NCI-H1417 (cell line): Measurements from ENCODE around the gene CCL26.
"Not testable (repeated sequence)": the region's sequence is repeated elsewhere in the genome, so short reads cannot be mapped to it uniquely, and the experiment has no call there.

ENCODE experiments used
- DNase-seq, 3 experiments: peaks; one replicate each; lab custom pipeline; 2025; lab: John Stamatoyannopoulos, UW

Gene CCL26

DNA sequence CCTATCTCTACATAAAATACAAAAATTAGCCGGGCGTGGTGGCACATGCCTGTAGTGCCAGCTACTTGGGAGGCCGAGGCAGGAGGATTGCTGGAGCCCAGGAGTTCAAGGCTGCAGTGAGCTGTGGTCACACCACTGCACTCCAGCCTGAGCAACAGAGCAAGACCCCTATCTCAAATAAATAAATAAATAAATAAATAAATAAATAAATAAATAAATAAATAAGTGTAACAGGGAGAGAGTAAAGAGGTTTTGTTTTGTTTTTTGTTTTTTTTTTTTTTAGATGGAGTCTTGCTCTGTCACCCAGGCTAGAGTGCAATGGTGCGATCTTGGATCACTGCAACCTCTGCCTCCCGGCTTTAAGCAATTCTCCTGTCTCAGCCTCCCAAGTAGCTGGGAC lies 20.6 kb upstream of the CCL26 start:
- not testable (repeated sequence) for DNase-seq

DNA sequence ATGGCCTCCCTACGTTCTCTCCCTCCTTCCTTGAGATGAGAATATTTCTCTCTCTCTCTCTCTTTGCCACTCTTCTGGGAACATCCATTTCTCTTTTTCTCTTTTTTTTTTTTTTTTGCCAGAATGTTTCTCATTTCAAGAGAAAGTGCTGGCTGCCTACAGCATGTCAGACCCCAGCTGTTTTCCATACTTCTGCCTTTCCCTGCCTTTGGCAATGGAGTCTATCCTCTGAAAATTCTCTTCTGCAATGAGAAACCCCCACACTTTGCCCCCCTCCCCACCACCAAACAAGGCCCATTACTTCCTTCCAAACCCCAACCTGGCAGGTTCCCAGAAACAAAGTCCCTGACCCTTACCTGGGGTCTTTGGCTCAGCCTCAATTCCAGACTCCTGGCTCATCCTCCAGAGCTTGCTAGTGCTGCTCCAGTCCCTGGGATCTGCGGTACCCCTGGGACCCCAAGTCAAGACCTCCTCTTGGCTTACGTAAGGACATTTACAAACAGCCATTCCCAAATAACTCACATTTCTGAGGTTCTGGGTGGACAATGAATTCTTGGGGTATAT lies 17.4 kb upstream of the CCL26 start:
- no peak for DNase-seq

DNA sequence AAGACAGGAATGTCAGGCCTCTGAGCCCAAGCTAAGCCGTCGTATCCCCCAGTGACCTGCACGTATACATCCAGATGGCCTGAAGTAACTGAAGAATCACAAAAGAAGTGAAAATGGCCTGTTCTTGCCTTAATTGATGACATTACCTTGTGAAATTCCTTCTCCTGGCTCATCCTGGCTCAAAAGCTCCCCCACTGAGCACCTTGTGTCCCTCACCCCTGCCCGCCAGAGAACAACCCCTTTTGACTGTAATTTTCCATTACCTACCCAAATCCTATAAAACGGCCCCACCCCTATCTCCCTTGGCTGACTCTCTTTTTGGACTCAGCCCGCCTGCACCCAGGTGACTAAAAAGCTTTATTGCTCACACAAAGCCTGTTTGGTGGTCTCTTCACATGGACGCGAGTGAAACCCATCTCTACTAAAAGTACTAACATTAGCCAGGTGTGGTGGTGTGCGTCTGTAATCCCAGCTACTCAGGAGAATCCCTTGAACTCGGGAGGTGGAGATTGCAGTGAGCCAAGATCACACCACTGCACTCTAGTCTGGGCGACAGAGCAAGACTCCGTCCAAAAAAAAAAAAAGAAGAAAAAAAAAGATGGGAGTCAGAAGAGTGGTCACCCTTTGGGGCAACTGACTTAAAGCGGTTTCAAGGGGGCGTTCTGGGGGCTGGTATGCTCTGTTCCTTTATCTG lies 16.3 kb upstream of the CCL26 start:
- DNase-seq: not testable (repeated sequence)

DNA sequence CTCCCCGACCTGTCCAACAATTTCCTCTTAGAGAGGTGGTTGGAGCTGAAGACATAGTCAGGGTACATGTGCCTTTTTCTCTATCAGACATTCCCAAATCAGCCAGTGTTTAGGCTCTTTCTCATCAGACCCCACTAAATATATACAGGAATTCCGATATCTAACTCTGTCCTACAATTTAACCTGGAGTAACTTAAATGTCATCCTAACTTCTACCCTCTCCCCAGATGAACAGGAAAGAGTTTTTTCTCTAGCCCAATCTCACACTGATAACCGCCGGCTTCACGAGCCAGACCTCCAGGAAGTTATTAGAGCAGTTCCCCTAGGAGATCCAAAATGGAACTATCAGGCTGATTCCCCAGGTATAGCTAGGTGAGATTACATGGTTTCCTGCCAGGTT lies 11.0 kb upstream of the CCL26 start:
- not testable (repeated sequence) for DNase-seq

DNA sequence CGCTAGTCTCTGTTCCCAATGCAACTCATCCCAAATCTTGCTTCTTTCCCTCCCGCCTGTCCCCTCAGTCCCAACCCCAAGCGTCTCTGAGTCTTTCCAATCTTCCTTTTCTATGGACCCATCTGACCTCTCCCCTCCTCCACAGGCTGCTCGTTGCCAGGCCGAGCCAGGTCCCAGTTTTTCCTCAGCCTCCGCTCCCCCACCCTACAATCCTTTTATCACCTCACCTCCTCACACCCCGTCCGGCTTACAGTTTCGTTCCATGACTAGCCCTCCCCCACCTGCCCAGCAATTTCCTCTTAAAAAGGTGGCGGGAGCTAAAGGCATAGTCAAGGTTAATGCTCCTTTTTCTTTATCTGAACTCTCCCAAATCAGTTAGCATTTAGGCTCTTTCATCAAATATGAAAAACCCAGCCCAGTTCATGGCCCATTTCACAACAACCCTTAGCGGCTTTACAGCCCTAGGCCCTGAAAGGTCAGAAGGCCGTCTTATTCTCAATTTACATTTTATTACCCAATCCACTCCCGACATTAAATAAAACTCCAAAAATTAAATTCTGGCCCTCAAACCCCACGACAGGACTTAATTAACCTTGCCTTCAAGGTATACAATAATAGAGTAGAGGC lies 8.7 kb upstream of the CCL26 start:
- not testable (repeated sequence) for DNase-seq

DNA sequence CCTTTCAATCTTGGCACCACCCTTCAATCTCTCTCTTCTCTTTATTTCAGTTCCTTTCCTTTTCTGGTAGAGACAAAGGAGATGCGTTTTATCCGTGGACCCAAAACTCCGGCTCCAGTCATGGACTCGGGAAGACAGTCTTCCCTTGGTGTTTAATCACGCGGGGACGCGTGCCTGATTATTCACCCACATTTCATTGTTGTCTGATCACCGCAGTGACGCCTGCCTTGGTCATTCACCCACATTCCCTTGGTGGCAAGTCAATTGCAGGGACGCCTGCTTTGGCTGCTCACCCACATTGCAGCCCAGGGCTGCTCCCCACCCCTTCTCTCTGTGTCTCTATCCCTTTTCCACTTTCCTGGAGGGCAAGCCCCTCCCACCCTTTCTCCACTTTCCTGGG lies 7.5 kb upstream of the CCL26 start:
- not testable (repeated sequence) for DNase-seq

DNA sequence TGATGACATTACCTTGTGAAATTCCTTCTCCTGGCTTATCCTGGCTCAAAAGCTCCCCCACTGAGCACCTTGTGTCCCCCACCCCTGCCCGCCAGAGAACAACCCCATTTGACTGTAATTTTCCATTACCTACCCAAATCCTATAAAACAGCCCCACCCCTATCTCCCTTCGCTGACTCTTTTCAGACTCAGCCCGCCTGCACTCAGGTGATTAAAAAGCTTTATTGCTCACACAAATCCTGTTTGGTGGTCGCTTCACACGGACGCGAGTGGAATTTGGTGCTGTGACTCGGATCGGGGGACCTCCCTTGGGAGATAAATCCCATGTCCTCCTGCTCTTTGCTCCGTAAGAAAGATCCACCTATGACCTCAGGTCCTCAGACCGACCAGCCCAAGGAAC lies 7.0 kb upstream of the CCL26 start:
- not testable (repeated sequence) for DNase-seq

DNA sequence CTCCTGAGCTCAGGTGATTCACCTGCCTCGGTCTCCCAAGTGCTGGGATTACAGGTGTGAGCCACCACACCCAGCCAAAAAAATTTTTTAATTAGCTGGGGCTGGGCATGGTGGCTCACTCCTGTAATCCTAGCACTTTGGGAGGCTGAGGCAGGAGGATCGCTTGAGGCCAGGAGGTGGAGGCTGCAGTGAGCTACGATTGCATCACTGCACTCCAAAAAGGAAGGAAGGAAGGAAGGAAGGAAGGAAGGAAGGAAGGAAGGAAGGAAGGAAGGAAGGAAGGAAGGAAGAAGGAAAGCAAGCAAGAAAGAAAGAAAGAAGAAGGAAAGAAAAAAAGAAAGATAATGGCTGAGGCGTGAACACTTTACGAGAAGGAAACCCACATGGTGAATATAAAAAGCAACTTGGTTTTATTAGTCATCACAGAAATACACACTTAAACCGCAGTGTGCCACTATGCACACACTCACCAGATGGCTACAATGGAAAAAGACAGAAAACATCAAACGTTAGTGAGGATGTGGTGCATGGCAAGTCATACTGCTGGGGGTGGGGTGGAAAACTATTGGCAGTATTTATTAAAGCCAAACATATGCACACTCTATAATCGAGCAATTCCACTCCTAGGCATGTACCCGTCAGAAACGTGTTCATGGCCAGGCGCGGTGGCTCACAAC lies 4.4 kb upstream of the CCL26 start:
- DNase-seq: peak in 2 of 3 experiments; percentile 9 to 14

DNA sequence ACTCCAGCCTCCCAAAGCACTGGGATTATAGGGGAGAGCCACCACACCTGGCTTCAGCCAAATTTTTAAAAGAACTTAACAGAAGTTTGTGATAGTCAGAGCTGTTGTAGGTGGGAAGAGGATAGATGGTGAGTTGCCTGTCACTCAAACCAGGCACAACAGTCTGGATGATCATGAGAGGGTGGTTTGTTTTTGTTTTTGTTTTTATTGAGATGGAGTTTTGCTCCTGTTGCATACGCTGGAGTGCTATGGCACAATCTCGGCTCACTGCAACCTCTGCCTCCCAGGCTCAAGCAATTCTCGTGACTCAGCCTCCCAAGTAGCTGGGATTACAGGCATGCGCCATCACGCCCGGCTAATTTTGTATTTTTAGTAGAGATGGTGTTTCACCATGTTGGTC lies 1.9 kb upstream of the CCL26 start:
- DNase-seq: not testable (repeated sequence)

DNA sequence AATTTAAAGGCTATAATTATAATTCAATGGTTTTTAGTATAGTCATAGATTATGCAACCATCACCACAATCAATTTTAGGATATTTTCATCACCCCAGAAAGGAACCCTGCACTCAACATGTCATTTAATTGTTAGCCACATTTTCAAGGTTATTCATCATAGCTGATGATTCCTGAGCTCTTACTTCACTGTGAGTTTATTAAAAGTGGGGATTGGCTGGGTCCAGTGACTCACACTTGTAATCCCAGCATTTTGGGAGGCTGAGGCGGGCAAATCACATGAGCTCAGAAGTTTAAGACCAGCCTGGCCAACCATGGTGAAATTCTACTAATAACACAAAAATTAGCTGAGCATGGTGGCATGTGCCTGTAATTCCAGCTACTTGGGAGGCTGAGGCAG lies 787 bp downstream of the CCL26 start:
- DNase-seq: no peak

DNA sequence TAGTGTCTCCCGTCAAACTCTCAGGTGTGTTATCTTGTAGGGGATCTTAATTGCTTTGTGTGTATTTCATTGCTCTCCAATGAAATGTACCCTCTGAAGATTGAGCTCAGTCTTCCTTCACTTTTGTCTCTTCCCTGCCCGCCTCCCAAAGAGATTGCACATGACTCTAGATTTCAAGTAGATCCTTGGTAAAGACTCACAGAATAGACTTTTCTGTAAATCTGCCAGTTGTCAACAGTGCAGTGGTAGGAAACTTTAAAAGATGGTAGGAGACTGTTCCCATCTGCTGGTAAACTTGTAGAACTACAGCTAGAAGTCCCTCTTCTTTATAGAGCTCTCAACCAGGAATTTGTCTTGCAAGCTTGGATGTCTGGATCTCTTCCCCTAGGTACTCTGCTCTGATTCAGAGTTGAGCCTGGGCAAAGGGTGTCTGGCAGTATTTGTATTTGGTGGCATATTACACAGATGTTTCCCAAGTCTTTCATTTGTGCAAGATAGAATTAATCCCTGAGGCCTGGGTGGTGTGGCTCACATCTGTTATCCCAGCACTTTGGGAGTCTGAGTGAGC lies 9.6 kb downstream of the CCL26 start:
- DNase-seq: peak; percentile 30 to 79 (median 30)

DNA sequence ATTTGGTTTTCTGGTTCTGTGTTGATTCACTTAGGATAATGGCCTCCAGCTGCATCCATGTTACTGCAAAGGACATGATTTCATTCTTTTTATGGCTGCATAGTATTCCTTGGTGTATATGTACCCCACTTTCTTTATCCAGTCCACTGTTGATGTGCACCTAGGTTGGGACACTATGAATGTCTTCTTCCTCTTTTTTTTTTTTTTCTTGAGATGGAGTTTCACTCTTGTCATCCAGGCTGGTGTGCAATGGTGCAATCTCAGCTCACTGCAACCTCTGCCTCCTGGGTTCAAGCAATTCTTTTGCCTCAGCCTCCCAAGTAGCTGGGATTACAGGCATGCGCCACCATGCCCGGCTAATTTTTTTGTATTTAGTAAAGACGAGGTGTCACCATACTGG lies 10.2 kb downstream of the CCL26 start:
- DNase-seq: not testable (repeated sequence)

DNA sequence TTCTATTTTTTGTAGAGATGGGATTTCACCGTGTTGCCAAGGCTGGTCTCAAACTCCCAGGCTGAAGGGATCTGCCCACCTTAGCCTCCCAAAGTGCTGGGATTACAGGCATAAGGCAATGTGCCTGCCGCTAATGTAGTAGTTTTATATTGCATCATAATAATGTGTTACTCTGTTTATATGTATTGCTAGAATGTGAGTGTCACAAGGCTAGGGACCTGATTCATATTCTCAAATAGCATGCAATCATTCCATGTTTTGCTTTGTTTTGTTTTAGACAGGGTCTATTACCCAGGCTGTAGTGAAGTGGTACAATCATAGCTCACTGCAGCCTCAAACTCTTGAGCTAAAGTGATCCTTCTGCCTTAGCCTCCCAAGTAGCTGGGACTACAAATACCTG lies 13.5 kb downstream of the CCL26 start:
- no peak for DNase-seq

DNA sequence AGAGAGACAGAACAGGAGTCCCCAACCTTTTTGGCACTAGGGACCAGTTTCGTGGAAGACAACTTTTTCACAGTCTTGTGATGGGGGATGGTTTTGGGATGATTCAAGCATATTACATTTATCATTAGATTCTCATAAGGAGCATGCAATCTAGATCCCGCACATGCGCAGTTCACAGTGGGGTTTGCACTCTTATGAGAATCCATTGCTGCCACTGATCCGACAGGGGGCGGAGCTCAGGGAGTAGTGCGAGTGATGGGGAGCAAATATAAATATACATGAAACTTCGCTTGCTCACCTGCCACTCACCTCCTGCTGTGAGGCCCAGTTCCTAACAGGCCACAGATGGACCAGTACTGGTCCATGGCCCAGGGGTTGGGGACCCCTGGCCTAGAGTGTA lies 14.2 kb downstream of the CCL26 start:
- DNase-seq: no peak

DNA sequence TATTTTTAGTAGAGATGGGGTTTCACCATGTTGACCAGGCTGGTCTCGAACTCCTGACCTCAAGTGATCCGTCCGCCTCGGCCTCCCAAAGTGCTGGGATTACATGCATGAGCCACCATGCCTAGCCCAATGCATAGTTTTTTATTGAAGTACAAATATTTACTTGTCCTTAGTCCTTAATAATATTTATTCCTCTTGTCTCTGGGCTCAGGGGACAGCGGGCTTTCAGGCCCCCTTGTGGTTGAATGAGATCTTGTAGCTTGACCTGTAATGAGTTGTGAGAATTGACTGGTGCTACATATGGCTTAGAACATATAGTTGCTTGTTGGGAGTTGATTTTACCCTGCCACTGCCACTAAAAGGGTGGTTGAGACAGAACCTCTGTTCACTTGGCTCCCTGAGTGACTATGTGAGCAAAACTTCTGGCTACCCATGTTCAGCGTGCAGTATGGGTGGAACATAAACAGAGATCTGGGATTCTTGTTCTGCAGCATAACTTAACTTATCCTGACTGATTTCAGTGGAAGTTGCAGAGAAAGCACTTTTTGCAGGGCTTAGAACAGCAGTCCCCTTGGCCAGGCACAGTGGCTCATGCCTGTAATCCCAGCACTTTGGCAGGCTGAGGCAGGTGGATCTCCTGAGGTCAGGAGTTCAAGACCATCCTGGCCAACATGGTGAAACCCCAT lies 14.9 kb downstream of the CCL26 start:
- peak in 2 of 3 experiments; percentile 3 to 64 for DNase-seq

DNA sequence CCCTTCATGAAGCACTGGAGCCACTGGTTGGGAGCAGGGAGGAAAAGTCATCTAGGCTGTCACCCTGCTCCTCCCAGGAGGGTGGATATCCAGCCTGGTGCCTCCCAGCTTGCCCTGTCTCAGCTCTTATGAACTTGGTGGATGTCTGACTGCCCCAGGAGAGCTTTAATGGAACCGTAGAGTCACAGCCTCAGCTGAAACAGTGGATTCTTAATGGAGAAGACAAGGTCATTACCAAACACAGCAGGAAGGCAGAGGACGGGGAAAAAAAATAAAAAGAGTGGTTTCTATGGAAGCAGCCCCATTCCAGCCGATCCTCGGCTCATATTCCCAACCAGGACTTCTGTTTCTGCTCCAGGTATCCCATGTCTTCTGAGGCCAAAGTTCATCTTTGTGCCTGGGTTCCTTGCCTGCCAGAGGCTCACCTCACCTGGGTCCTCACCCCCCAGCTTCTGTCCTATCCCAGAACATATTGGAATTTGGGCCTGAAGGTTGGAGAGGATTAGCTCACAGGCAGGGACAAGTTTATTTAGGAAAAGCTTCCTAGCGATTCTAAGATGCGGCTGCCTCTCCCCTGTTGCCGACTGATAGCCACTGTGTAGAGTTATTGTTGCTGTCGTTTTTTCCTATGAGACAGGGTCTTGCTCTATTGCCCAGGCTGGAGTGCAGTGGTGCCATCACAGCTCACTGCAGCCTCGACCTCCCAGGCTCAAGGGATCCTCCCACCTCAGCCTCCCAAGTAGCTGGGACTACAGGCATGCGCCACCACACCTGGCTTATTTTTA lies 15.6 kb downstream of the CCL26 start:
- peak in 1 of 3 experiments; percentile 15 for DNase-seq

DNA sequence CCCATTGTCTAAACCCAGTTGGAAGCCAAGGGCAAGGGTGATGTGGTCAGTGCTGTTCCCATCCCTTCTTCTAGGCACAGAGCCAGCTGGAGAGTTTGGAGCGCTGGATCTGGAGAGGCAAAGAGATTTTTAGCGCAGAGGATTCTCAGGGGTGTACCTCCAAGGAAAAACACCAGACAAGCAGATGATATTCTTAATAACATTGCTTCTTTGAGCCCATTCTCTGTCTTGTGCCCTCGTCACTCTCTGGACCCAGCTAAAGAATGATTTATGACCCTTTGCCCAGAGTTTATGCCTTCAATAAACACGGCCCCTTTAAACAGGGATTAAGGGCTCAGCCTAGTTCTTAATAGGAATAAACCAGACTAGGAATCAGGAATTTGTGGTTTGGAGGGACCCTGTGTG lies 28.6 kb downstream of the CCL26 start:
- peak in 1 of 3 experiments; percentile 11 for DNase-seq

DNA sequence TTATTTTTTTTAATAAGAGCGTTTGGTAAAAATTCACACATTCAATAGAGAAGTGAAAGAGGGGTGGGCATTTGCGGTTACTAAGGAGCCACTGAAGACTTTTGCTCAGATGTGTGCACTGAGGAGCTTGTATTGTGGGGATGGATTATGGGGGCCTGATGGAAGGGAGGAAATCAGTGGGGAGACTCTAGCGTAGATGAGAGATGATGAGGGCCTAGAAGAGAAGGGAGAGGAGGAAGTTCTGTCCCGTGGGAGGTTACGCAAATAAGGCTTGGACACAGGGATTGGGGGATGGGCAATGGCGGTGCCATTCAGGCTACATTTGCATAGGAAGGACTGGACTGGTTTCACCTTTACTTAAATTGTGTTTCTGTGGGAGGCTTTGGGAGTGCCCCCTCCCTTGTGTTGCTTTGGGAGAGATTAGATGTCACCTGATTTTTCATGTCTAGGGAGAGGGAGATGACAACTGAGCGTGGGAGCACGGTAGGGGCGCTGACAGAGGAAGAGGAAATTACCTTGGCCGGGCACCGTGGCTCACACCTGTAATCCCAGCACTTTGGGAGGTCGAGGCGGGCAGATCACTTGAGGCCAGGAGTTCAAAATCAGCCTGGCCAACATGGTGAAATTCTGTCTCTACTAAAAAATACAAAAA lies 31.0 kb downstream of the CCL26 start:
- DNase-seq: peak in 2 of 3 experiments; percentile 11 to 44

DNA sequence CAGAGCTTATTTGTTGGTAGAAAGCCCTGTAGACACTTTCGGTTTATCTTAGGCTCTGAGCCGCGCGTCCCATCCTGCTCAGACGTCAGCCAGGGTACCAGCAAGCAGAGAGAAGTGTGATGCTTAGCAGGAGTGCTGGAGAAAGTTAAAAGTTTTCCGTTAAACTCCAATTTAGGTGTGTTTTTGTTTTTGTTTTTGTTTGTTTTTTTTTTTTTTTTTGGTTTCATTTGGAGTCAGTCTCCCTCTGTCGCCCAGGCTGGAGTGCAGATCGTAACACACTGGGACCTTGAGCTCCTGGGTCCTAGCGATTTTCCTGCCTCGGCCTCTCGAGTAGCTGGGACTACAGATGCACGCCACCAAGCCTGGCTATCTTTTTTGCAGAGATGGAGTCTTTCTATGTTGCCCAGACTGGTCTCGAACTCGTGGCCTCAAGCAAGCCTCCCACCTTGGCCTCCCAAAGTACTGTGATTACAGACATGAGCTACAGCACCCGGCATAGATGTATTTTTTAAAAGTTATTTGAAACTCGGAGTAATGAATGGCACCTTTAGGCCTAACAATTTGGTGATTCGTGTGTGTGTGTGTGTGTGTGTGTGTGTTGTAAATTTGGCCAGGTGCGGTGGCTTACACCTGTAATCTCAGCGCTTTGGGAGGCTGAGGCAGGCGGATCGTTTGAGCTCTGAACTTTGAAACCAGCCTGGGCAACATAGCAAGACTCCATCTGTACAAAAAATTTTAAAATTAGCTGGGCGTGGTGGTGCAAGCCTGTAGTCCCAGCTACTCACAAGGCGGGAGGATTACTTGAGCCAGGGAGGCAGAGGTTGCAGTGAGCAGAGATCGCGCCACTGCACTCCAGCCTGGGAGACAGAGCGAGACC lies 32.0 kb downstream of the CCL26 start:
- DNase-seq: no peak
